ENCODE results near the gene LGI2.

GRCh38 chr4:24949970-24950369 is 80.8 kb downstream of the LGI2 start:
- TF ChIP-seq POLR2AphosphoS5 (IDR thresholded peaks at IDR 0.05) (no peak), POLR2A (IDR thresholded peaks at IDR 0.05) (no peak)
